ENCODE results near the gene MID1IP1. TPM values are rescaled to one million over a fixed set of nuclear protein-coding genes. Genes with fewer than 3 reads are reported as not detected.

Gene MID1IP1
- total RNA-seq, 1 experiment from 2014 or later, result 80.4 TPM

GRCh38 chrX:38850807-38851544 is 49.7 kb downstream of the MID1IP1 start:
- DNase-seq (ENCODE audit: low read depth), result no peak
- in situ Hi-C loops (cut with HindIII; ENCODE audit: low pct_unique_long_range_greater_than_20kb, low sequenced_read_pairs), result no loop called here

DNA sequence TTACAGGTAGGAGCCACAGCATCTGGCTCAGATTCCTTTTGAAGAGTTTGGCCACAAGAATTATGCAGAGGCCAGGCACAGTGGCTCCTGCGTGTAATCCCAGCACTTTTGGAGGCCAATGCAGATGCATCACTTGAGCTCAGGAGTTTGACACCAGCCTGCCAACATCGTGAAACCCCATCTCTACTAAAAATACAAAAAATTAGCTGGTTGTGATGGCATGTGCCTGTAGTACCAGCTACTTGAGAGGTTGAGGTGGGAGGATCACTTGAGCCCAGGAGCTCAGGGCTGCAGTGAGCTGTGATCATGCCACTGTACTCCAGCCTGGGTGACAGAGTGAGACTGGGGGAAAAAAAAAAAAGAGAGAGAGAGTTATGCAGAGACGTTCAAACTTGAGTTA is 53.0 kb downstream of the MID1IP1 start:
- in situ Hi-C loops (cut with HindIII; ENCODE audit: low pct_unique_long_range_greater_than_20kb, low sequenced_read_pairs), result no loop called here
- DNase-seq (ENCODE audit: low read depth), result no peak

Other genes with a start within 250 kb of the MID1IP1 start
- 0.17 TPM in 1 of 2 replicates, not detected in the other for gene TSPAN7, start 239.9 kb upstream of the MID1IP1 start, total RNA-seq (2014; rRNA removed; shearing (Covaris generic); ENCODE audit: low replicate concordance)

All from Caki2 (cell line).